DMS153 treated with DMSO at 0.1 percent for 48 hours (cell line): ENCODE measurements around the gene RSPH1.

Source experiments
- DNase-seq: peaks from one replicate; lab custom pipeline; 2025; ENCODE audit not compliant: unreplicated experiment; lab: John Stamatoyannopoulos, UW

RSPH1 gene

DNA sequence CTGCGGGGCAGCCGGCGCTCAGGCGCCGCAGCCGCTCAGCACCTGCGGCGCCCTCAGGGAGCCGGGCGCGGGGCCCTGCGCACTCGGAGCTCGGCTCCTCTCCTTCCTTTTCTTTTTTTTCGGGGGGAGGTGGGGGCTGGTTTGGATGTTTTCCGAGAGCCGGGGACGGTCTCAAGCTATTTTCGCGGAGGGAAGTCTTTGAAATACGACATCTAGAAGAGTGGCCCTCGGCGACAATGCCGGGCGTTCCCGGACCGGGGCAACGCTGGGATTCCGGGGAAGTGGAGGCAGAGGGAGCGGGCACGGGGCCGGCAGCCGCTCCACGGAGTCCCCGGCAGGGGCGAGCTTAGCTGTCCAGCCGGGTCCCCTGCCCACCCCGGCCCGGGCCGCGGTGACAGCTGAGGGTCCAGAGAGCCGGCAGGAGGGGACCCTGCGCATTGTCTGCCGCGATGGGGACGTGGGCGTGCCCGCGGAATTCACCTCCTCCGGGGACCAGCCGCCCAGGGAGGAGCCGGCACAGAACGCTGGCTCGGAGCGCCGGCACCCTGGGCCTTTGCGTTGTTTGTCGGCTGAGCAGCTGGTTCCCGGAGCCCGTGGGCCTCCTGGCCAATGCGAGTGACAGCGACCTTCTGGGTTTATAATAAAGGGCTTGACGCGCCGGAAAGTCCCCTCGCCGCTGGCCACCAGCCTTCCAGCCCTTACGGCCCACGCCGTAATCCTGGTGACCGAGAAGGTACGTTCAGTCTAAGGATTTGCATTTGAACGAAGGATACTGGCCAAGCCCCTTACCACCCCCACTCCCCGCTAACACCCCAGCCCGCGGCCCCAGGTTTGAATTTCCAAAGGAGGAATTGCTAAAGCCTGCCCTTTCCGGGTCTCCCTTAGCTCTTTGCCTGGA is 18.2 kb upstream of the RSPH1 start:
- DNase-seq, result peak; percentile 22

GRCh38 chr21:42513151-42513984 is 17.3 kb upstream of the RSPH1 start, which contains the start of gene SLC37A1:
Gene SLC37A1 (plus strand): TSS chr21:42513852. CDS start chr21:42518455, 4,603 bp downstream.
- no peak for DNase-seq

DNA sequence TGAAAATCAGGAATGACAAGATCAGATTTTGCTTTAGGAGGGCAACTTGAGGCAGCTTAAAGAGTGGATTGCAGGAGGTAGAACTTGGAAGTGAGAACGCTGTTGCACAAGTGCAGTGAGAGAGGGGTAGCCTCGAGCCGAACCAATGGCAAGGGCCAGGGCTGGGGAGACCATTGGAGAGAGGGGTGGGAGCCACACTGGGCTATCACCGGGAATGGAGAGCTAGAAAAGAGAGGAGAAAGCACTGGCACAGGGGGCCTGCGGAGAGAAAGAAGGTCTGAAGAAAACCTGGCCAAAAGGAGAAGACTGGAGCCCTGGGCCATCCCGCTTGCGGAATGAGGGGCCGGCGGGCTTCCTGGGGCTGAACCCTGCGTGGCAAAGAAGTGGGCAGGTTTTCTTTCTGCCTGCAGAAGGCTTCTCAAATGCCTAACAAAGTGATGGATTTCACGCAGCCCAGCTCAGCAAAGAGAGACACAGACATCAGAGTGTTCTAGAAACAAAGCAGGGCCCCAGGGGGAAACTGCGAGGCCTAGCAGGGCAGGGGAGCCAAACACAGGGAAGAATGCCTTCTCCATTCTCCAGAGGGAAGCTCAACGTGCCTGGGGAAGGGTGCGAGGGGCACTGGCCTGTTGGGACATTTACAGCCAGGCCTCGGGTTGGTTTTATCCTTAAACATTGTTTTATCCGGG is 16.5 kb upstream of the RSPH1 start:
- no peak for DNase-seq

- DNase-seq, result no peak
These were observed 13.2 kb upstream of the RSPH1 start for GRCh38 chr21:42509244-42509643.

- DNase-seq, result no peak
These were observed 12.3 kb upstream of the RSPH1 start for GRCh38 chr21:42508371-42508770.

DNA sequence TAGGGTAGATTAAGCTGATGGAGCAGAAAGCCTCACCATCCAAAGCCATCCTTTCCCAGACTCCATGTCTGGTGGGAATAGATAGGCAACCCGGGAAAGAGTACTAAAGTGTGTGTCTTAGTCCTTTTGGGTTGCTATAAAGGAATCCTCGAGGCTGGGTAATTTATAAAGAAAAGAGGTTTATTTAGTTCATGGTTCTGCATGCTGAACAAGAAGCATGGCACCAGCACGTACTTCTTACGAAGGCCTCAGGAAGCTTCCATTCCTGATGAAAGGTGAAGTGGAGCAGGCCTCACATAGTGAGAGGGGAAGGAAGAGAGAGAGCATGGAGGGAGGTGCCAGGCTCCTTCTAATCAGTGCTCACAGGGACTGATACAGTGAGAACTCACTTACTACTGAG is 11.4 kb upstream of the RSPH1 start:
- DNase-seq, result no peak

GRCh38 chr21:42505090-42505726 is 9.2 kb upstream of the RSPH1 start:
- DNase-seq, result no peak

DNA sequence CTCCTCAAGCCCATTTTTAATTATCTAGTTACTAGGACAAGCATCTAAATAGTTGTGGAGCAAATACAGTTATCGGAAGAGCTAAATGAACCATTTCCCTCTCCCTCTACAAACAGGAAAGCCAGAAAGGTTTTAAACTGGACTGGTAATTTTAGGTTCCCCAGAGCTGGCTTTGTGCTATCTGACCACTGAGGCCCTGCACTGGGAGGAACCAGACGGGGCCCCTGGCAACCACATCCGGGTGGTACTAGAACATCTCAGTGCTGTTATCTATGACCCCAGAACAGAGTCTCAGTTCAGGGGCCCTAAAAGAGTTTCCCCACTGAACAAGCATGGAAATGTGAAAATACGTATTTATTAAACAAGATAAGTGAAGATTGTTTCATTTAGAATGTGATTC is 7.7 kb upstream of the RSPH1 start:
- no peak for DNase-seq

DNA sequence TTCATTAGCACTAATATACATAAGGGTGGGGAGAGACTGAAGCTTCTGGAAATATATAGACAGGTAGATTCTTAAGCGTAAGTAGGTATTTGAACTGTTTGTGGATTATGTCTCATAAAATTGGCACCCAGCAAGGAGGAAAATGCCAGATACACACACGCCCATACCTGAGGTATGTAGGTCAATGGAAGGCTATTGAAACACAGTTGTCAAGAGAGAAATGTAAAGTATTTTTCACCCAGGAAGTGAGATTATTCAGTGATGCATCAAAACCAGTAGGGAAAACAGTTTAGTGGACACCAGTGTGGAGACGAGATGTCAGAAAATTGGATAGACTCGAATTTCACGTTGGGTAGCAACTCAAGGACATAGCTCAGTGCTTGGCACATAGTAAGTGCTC is 4.7 kb upstream of the RSPH1 start:
- no peak for DNase-seq

DNA sequence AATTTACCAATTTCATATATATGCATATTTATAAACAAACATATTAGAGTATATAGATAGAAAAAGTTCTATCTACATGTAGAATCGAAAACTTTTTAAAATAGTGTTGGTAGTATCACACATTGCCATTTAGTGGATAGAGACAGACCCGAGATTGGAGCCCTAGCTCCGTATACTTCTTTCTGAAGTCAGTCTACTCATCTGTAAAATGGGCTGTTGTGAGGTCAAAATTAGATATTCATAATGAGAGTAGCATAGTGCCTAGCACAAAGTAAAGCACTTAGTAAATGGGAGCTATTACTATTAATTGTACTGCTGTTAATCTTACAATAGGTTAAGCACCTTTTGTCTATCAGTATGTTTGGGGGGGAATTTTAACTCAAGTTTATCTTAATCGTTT is 4.2 kb upstream of the RSPH1 start:
- DNase-seq, result no peak

GRCh38 chr21:42499444-42500112 is 3.6 kb upstream of the RSPH1 start:
- no peak for DNase-seq

GRCh38 chr21:42498012-42498411 is 2.0 kb upstream of the RSPH1 start:
- no peak for DNase-seq

GRCh38 chr21:42496839-42497202 is 797 bp upstream of the RSPH1 start:
- DNase-seq, result no peak

GRCh38 chr21:42495765-42496119 is 282 bp downstream of the RSPH1 start:
- peak; percentile 46 for DNase-seq

- no peak for DNase-seq
These were observed 997 bp downstream of the RSPH1 start for GRCh38 chr21:42495027-42495426.

GRCh38 chr21:42493109-42494060 is 2.6 kb downstream of the RSPH1 start:
- no peak for DNase-seq

DNA sequence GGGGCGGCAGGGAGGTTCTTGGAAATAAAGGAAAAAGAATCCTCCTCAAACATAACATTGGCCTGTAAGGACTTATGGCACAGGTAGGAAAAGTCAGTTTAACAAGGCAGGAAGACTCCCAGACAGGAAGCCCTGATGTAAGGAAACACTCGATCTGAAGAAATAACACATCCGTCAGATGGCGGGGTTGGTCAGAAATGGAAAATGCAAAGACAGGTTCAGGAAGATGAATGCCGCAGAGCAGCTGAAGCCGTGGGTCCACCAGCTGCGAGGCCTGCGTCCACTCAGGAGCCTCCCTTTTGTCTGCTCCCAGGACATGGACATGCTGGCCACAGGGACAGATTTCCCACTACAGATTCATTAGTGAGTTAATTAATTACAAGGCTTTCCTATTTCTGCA is 3.8 kb downstream of the RSPH1 start:
- no peak for DNase-seq

DNA sequence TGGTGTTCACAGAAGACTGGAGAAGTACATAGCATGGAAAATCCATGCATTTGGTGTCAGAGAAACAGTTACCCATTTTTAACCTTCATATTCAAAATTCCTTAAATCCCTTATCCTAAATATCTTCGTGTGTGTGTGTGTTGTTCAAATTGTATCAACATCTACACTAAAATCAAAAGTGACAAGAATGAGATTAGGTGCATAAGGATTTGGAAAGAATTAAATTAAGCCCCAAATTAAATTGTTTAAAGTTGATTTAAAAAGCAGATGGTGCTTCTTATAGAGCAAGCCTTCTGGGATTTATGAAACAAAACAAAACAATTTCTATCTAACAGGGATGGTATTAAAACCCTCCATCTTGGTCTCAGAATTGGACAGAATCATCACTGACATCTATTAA is 4.7 kb downstream of the RSPH1 start:
- DNase-seq, result no peak

DNA sequence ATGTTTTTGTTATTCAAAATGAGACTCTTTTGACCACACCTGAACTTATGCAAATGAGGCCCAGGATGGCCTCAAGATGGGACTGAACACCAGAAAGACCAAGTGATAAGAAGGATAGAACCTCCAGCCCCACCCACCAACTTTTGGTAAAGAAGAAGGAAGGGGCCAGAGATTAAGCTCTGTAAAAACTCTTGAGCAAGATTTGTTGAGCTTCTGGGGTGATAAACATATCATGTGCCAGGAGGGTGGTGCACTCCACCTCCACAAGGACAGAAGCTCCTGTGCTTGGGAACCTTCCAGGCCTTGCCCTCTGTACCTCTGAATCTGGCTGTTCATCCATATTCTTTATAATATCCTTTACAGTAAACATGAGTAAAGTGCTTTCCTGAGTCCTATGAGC is 5.3 kb downstream of the RSPH1 start:
- no peak for DNase-seq
